ENCODE data around the gene DNAJC6. TPM values are rescaled to one million over a fixed set of nuclear protein-coding genes. Genes with fewer than 3 reads are reported as not detected.

The DNAJC6 gene
- polyA plus RNA-seq, 2 of the 4 experiments (the other 2 are of a cell fraction), result 3.0 to 5.0 TPM

GRCh38 chr1:65386439-65386838, 77.1 kb downstream of the DNAJC6 start (continued):
- no peak for TF ChIP-seq CTCF (IDR thresholded peaks at IDR 0.05)
- TF ChIP-seq TP53 (CRISPR knock-in tag; IDR thresholded peaks at IDR 0.05), result no peak
- no peak for TF ChIP-seq POLR2A (IDR thresholded peaks at IDR 0.05; ENCODE audit: low read length)
- TF ChIP-seq HEYL (CRISPR knock-in tag; IDR thresholded peaks at IDR 0.05), result no peak

- TF ChIP-seq FOXS1 (CRISPR knock-in tag; IDR thresholded peaks at IDR 0.05), result no peak
- TF ChIP-seq FOSB (CRISPR knock-in tag; IDR thresholded peaks at IDR 0.05), result no peak
- TF ChIP-seq E2F6 (IDR thresholded peaks at IDR 0.05; ENCODE audit: borderline replicate concordance, low read depth), result no peak
- TF ChIP-seq CEBPB (IDR thresholded peaks at IDR 0.05), result no peak
- no peak for TF ChIP-seq MAX (IDR thresholded peaks at IDR 0.05)
- no peak for TF ChIP-seq RCOR1 (IDR thresholded peaks at IDR 0.05; ENCODE audit: low read depth, low read length)
- no peak for TF ChIP-seq CHD4 (IDR thresholded peaks at IDR 0.05; ENCODE audit: borderline replicate concordance)
- no peak for TF ChIP-seq CTCF (IDR thresholded peaks at IDR 0.05)
- H3K27ac ChIP-seq, result no peak overlapping the region
- FAIRE-seq (no peak), DNase-seq (ENCODE audit: low read depth in 1 of 2, low spot score in 1 of 2) (no peak), ATAC-seq (no peak)
- no peaks in the 10 kb centered on the region for H3K9me3 ChIP-seq
- CTCF ChIA-PET, result no interaction called here
- no peak overlapping the region for H3K4me2 ChIP-seq
- no peak overlapping the region for H3K4me3 ChIP-seq
- no peaks in the 10 kb centered on the region for H3K4me1 ChIP-seq
- 83% methylated on average over 2 of the region's 2 CpGs for WGBS (ENCODE audit: missing lambda C conversion rate)
- POLR2A ChIA-PET, result no interaction called here
Observed at GRCh38 chr1:65387821-65388220, 78.5 kb downstream of the DNAJC6 start.

GRCh38 chr1:65388908-65389695, 79.8 kb downstream of the DNAJC6 start:
- ChIA-PET CTCF (interaction anchor here (0.6 kb wide), 1 partner anchor 80 kb away, joined by 3 read pairs; the partner anchor contains the start of gene DNAJC6), POLR2A (no interaction called here)
- DNase-seq (ENCODE audit: low read depth in 1 of 2, low spot score in 1 of 2) (no peak), FAIRE-seq (no peak), ATAC-seq (no peak)
- Histone ChIP-seq H3K9me3 (no peaks in the 10 kb centered on the region), H3K4me3 (no peak overlapping the region), H3K4me1 (no peaks in the 10 kb centered on the region), H3K4me2 (no peak overlapping the region), H3K27ac (no peak overlapping the region)
- no peak for TF ChIP-seq GATA3 (IDR thresholded peaks at IDR 0.05; ENCODE audit: borderline replicate concordance)
- no peak for TF ChIP-seq REST (IDR thresholded peaks at IDR 0.05)
- 75% methylated on average over 3 of the region's 3 CpGs for WGBS (ENCODE audit: missing lambda C conversion rate)

Data from A549 (cell line).